HPDE6-E6E7 (cell line): Measurements from ENCODE around the gene SH3PXD2A.

Source experiments
- DNase-seq: peaks from one replicate; pipeline ENCODE4 v3.0.0; 2011; ENCODE audit warnings: missing footprints; ENCODE audit errors: extremely low spot score

SH3PXD2A gene

GRCh38 chr10:103687172-103687571 is 168.2 kb downstream of the SH3PXD2A start:
- no peak for DNase-seq

DNA sequence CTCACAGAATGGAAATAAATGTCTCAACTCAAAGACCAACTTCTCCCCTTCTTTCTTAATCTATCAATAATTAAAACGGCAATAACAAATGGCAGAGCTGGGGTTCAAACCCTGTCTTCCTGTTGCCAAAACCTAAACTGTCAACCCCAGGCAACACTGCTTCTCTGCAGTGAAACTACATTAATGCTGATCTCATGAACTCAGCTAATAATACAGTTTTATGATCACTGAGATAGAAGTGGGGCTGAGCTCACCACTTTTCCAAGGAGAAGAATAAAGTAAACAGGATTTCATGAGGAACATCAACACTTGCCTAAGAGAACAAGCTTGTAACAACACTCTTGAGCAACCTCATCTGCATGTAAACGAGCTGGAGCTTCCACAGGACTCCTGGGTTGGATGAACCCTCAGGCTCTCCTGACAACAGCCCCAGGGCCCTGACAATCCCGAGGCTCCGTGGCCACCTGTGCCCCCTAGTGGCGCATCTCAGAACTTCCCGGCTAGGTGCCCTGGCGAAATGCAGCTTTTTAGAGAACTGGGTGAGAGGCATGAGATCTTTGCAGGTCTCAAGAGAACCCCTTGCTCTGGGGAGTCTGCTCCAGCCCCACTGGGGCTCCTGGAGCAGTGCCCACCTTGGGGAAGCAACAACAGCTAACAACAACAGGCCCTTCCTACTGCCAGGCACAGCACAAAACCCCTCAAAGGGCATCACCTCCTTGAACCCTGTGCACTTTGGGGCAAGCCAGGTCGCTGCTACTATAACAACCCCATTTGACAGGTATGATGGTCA is 169.3 kb downstream of the SH3PXD2A start:
- peak; percentile 64 for DNase-seq

DNA sequence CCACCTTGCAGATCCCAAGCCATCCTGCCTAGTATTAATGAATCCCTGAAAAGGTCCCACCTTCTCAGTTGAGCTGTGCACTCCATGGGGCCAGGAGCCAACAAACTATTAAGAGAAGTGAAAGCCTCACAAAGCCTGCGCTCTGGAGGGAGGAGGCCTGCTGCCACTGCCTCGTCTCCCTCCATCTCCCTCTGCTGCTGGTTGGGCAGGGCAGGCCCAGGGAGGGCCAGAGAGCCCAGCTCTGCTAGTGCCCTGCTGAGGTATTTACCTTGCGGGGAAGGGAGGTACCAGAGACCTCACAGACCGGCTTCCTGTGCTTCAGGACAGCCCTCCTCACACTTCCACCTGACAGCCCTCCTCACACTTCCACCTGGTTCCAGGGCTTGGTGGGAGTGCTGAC is 171.5 kb downstream of the SH3PXD2A start:
- DNase-seq: no peak

- no peak for DNase-seq
These were observed 172.7 kb downstream of the SH3PXD2A start for GRCh38 chr10:103682631-103683030.

- DNase-seq: no peak
These were observed 173.6 kb downstream of the SH3PXD2A start for GRCh38 chr10:103681617-103682399.

DNA sequence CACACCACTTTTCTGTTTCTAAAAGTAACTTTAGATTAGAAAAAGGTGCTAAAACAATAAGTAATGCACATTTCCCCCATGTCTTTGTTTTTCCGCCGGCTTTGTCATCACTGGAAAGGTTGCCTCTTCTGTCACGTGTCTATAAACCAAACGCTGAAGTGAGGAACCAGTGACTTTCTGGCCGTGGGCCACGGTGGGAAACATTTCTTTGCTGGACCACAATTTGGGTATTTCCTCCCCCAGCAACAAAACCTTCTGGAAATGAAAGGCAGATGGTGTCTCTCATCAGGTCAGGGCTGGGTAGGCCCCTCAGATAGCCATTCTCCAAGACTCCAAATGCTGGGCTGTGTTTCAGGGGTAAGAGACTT is 174.5 kb downstream of the SH3PXD2A start:
- no peak for DNase-seq

DNA sequence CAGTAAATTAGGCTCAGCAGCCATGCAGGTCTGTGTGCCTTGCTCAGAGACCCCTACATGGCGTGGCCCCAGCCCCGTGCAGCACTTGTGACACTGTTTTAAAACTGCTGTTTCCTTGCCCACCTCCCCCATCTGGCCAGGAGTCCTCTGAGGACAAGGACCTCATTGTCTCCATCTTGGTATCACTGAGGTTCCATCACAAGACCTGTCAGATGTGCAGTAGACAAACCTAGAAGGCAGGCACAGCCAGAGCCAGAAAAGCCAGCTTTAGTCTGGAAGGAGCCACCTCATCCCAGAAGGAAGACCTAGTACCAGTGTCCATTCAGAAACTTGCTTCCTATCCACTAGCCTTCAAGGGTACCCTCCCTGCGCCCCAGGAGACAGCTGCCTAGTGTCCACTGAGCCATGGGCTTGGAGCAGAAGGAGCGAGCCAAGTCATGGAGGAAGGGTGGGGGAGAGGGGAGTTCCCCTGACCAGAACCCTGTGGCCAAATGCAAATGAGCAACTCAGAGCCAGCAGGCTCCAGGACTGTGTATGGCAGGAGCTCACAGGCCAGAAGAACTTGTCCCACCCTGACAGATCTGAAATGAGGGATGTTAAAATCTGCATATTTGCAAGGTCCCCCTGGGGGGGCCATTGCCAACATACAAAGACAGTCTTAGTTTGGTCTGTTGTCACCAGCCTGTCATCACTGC is 176.1 kb downstream of the SH3PXD2A start:
- no peak for DNase-seq

GRCh38 chr10:103678178-103678526 is 177.2 kb downstream of the SH3PXD2A start:
- no peak for DNase-seq

GRCh38 chr10:103677486-103678177 is 177.7 kb downstream of the SH3PXD2A start:
- no peak for DNase-seq

DNA sequence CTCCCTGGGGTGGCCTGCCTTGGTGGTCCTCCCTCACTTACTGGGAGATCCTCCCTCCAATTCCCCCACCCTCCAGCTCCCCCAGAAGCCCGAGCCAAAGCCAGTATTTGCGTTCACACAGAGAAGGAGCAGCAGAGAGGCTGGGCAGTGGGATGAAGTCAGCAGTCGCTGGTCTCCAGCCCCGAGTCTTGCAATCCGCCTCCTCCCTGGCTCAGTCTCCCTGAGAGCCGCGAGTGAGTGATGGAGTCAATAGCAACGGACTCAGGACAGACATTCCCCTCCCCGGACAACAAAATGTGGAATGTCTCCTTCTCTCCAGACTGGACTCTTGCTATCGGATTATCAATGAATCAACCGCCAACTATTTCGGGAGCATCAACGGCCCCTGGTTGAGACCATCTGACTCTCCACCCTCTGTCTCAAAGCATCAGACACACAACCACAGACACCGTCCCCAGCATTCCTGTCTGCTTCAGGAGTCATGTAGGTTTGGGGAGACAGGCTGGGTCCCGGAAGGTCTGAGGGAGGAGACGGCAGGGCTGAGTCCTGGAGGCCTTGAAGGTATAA is 178.4 kb downstream of the SH3PXD2A start:
- no peak for DNase-seq

DNA sequence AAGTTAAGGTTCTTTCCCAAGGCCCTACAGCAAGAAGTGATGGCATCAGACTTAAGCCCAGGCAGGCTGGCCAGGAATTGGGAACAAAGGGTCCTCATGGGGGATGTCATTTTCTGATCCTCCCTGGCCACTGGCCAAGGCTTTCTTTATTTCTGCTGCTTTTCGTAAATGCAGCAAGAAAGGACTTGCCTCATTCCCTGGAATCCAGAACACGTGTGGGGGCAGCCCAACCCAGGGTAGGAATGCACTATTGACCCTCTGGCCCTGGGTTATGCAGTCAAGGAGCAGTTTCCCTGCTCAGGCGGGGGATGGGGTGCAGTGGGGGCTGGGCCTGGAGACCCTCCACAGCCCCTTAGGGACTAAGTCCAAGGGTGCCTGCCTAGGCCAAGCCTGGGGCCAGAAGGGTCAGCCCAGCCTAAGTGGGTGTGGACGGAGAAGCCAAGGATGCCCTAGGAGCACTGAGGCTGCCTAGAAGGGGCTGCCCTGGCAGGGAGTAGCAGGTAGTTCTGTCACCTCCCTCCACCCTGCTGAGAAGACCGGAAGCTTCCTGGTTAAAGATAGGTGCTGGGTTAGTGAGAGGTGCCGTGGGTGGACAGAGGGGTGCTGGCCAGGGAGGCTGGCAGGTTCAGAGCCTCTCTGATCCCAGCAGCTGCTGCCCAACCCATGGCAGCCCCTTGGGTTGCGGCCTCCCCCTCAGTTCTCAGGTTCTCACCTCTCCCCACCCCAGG is 179.2 kb downstream of the SH3PXD2A start:
- DNase-seq: peak; percentile 53

DNA sequence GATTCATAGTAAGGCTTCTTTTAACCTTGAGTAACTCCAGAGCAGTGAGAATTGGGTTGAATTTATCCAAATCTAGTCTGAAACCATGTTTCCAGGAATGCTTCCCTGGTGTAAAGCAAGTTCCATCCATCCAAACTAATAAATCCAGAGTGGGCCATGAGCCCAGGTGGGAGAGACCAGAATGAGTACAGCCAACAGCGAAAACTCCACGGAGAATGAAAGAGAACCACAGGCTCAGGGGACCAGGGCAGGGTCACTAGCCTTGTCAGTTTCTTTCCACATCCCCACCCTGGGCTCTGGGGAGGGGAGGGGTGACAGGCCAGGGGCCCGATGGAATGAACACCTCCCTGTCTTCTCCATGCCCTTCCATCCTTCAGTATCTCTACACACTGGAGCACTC is 181.8 kb downstream of the SH3PXD2A start:
- DNase-seq: no peak

DNA sequence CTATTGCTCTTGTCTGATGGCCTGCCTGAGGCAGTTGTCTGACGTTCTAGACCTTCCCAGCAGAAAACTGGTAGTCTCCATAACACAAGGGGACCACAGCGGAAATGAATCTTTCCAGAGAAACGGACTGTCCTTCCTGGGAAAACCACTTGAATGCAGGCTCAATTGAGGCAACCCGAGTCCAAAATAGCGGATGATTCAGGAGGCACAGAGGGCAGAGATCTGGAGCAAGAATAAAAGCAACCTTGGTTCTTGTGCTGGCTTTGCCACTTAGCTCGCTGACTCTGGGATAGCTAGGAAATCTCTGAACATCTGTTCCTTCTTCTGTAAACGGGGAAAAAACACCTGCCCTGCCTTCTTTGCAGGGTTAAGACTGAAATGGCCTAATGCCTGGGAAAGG is 183.0 kb downstream of the SH3PXD2A start:
- DNase-seq: no peak

GRCh38 chr10:103671126-103671895 is 184.1 kb downstream of the SH3PXD2A start:
- no peak for DNase-seq

- no peak for DNase-seq
These were observed 185.4 kb downstream of the SH3PXD2A start for GRCh38 chr10:103669944-103670343.

GRCh38 chr10:103669243-103669929 is 186.0 kb downstream of the SH3PXD2A start:
- DNase-seq: no peak

- no peak for DNase-seq
These were observed 186.8 kb downstream of the SH3PXD2A start for GRCh38 chr10:103668351-103669242.

DNA sequence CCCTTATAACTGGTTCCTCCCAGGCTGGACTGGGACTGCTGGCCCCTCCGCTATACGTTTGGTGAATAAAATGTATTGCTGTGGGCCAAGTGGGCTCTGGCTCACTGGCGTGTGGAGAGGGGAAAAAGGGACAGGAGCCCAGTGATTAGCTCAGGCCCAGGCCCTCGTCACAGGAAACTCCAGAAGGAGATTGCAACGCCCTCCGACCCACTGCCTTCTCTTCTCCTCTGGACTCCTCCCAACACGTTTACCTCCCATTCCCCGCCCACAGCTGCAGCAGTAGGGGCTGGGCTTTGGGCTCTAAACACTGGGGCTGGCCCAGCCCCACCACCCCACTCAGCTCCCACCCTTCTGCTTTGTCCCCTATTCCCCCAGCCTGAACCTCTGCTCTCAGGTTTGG is 188.0 kb downstream of the SH3PXD2A start:
- no peak for DNase-seq

DNA sequence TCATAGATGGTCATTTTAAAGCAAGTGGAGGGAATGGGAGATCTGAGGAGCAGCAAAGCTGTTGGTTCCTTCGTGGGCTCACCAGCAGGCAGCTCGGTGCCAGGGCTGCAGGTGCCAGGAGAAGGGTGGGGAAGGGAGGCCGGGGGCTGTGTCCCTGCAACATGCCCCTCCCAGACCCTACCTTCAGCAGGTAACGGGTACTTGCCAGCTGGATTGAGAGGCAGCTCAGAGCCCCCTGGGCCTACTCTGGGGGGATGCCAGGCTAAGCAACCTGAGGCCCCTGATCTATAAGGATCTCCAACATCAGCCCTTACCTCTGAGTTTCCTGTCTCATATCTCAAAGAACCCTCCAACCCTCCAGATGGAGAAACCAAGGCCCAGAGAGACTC is 188.6 kb downstream of the SH3PXD2A start:
- DNase-seq: no peak
